Mucosa of descending colon (tissue), 3 donors: ENCODE data around the gene NEK6. TPM values are rescaled to one million over a fixed set of nuclear protein-coding genes. Genes with fewer than 3 reads are reported as not detected.

Source experiments
- ATAC-seq: fragments of 200-7000 bp; cut with Tn5 transposase; one replicate; pipeline ENCODE4 v1.9.1; 2020; ENCODE audit warnings: mild to moderate bottlenecking, moderate library complexity
- DNase-seq, 3 donors: peaks; one replicate each; pipeline ENCODE4 v3.0.0-alpha.2; 2020
- H3K36me3 ChIP-seq: fragments of 200-600 bp; one replicate; pipeline ENCODE4 v1.8.0; 2021; ENCODE audit warnings: low read depth, mild to moderate bottlenecking
- H3K4me1 ChIP-seq: fragments of 200-600 bp; one replicate; pipeline ENCODE4 v1.8.0; 2021; ENCODE audit warnings: low read depth, mild to moderate bottlenecking
- H3K4me3 ChIP-seq: fragments of 200-600 bp; one replicate; pipeline ENCODE4 v1.8.0; 2021; ENCODE audit warnings: mild to moderate bottlenecking
- H3K9me3 ChIP-seq: fragments of 200-600 bp; one replicate; pipeline ENCODE4 v1.8.0; 2021; ENCODE audit warnings: mild to moderate bottlenecking
- CTCF ChIP-seq: fragments of 200-600 bp; IDR thresholded peaks from one replicate; pipeline ENCODE4 v1.8.0; 2022; ENCODE audit warnings: antibody characterized with exemption, mild to moderate bottlenecking
- intact Hi-C, 2 donors: fragments of 100-400 bp; cut with DNase I in 1 of 2; cut with micrococcal nuclease in 1 of 2; formaldehyde crosslinking; loops; one replicate each; pipeline versions ENCODE4 v1.11.0 to v1.11.1; 2022; cut with DNase I, micrococcal nuclease
- long read RNA-seq, 2 donors: library from polyadenylated mRNA; unstranded; transcript quantifications; one replicate each; pipeline ENCODE4 v2.0.0, GENCODE V29; 2019 to 2021
- total RNA-seq, 3 donors: library from RNA; stranded (reverse); fragmentation: NEBNext Ultra II Directional in 2 of 3; extraction: Animal tissue kit (Norgen Biotek cat#: 25700) in 2 of 3; gene quantifications; one replicate each; pipeline versions ENCODE4 v1.2.1 to v1.2.4, GENCODE V29; 2021 to 2023
- donor health status: DM: no; HTN: no; CAD: no; lungs with moderate emphysema.
- donor health status: DM: no; HTN: no; CAD: no.
- donor health status: DM: no; HTN: yes; CAD: no.

NEK6 gene
- total RNA-seq, result 10 to 100 TPM; 41.1 to 65.0 (median 51.8) TPM
- long read RNA-seq, donor 1, transcript NEK6-201 (10 exons, 3,447 nt), result major isoform, 23 of 35 reads
- long read RNA-seq, donor 1, partial matches to known transcripts, result 1 of 35 reads
- long read RNA-seq, donor 1, other reads (novel, unspliced or antisense), result 7 of 35 reads
- long read RNA-seq, donor 2, transcript NEK6-201 (10 exons, 3,447 nt), result major isoform, 26 of 32 reads
- long read RNA-seq, donor 2, partial matches to known transcripts, result 1 of 32 reads
- long read RNA-seq, donor 2, other reads (novel, unspliced or antisense), result 2 of 32 reads

- H3K9me3 ChIP-seq, result no peaks in the 10 kb centered on the region
- peak in 2 of 3 donors; percentile 61 to 64 for DNase-seq
- intact Hi-C loops, result no loop called here
- no peaks in the 10 kb centered on the region for H3K36me3 ChIP-seq
- H3K4me3 ChIP-seq, result peak within 1 kb of the TSS; percentile 81
- peaks cover 26% of the 10 kb centered on the region for H3K4me1 ChIP-seq
- TF ChIP-seq CTCF, result no peak
- peak; percentile 46 for ATAC-seq
Observed at GRCh38 chr9:124257844-124258606, at the start of gene NEK6. TSS of gene NEK6 (plus strand) at chr9:124257949. CDS start at chr9:124301965, 44,016 bp downstream.

DNA sequence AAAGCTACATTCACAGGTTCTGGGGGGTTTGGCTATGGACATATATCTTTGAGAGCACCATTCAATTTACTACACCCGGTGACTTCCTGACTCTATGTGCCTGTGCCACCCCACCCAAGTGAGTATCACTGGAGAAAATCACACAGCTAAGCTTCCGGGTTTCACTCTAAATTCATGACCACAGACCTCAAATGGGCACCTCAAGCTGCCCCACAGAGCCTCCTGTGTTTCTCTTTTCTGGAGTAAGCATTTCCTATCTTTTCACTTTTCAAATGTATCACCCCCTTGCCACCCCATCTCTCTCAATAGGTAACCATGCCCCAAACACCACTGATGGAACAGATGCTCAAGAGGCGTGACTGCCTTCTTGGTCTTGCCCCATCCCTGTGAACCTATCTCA is 49.2 kb upstream of the NEK6 start:
- Histone ChIP-seq H3K9me3 (no peaks in the 10 kb centered on the region), H3K4me1 (no peaks in the 10 kb centered on the region), H3K36me3 (no peaks in the 10 kb centered on the region), H3K4me3 (no peak overlapping the region)
- intact Hi-C loops, result no loop called here
- DNase-seq (no peak), ATAC-seq (no peak)
- TF ChIP-seq CTCF, result no peak

DNA sequence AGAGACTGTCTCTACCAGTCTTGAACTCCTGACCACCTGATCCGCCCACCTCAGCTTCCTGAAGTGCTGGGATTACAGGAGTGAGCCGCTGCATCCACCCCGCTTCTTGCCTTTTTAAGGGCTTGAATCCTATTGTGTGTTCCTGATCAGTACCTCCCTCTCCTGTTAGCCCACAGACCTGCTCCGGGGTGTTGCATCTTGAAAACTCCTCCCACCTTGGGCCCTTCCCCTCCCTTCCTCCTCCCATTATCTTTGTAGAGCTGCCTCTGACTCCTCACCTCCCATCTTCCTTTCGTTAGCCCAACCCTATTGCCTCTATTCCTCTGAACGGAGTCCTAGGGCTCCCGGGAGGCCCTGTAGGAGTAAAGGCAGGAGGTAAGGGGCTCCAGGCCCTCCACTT is 48.5 kb upstream of the NEK6 start:
- no peak for ATAC-seq
- DNase-seq, result no peak
- Histone ChIP-seq H3K4me3 (no peak overlapping the region), H3K9me3 (no peaks in the 10 kb centered on the region), H3K36me3 (no peaks in the 10 kb centered on the region), H3K4me1 (peaks cover 2% of the 10 kb centered on the region)
- TF ChIP-seq CTCF, result no peak
- intact Hi-C loops, result no loop called here

DNA sequence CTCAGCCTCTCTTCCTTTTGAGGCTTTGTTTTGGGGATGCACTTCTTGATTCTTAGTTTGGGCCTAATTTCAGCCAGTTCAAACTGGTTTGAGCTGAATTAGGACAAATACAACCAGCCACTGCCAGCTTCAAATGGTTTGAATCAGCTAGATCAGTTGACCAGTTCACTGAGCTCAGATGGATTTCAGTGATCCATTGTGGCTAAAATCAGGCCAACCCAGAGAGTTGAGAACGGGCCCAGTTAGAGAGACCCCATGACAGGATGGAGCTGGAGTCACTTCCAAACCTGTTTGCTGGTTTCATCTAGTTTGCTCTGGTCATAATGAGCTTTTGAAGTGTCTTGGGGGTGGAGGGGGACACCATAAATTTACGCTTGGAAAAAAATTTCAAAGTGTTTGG is 48.0 kb upstream of the NEK6 start:
- H3K4me3 ChIP-seq, result no peak overlapping the region
- ATAC-seq (no peak), DNase-seq (no peak)
- intact Hi-C loops, result no loop called here
- peaks cover 2% of the 10 kb centered on the region for H3K4me1 ChIP-seq
- TF ChIP-seq CTCF, result no peak
- no peaks in the 10 kb centered on the region for H3K9me3 ChIP-seq
- no peaks in the 10 kb centered on the region for H3K36me3 ChIP-seq

DNA sequence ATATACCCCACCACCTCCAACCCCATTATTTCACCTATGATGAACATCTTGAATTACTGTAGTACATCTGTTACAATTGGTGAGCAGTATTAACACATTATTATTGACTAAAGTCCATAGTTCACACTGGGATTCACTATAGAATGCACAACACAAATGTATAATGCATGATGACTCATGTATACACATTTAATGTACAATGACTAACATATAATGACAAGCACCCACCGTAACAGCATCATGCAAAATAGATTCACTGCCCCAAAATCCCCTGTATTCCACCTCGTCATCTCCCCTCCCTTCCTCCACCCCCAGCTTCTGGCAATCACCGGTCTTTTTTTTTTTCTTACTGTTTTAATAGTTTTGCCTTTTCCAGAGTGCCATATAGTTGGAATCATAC is 47.1 kb upstream of the NEK6 start:
- Histone ChIP-seq H3K4me1 (peaks cover 2% of the 10 kb centered on the region), H3K4me3 (no peak overlapping the region), H3K9me3 (no peaks in the 10 kb centered on the region), H3K36me3 (no peaks in the 10 kb centered on the region)
- TF ChIP-seq CTCF, result no peak
- intact Hi-C loops, result no loop called here
- ATAC-seq, result no peak
- no peak for DNase-seq
